Activated naive CD8-positive, alpha-beta T cell treated with anti-CD3 and anti-CD28 coated beads, Interleukin-2, amount 50 U/mL, for 16 hours (primary cell): ENCODE data around the gene PIM3.
A peak's percentile ranks its signal among the peaks of the same experiment; 100 is the strongest.

Source experiments
- DNase-seq: peaks from one replicate; pipeline ENCODE4 v3.0.0-alpha.2; 2020; ENCODE audit warnings: low read depth, low spot score

PIM3 gene

GRCh38 chr22:49928185-49928495 is 32.4 kb upstream of the PIM3 start:
- no peak for DNase-seq

GRCh38 chr22:49928555-49929210 is 31.9 kb upstream of the PIM3 start:
- DNase-seq, result no peak

GRCh38 chr22:49929211-49929979 is 31.2 kb upstream of the PIM3 start:
- DNase-seq, result peak; percentile 54

GRCh38 chr22:49929994-49930575 is 30.5 kb upstream of the PIM3 start:
- no peak for DNase-seq

GRCh38 chr22:49930596-49931412 is 29.8 kb upstream of the PIM3 start:
- DNase-seq, result no peak

DNA sequence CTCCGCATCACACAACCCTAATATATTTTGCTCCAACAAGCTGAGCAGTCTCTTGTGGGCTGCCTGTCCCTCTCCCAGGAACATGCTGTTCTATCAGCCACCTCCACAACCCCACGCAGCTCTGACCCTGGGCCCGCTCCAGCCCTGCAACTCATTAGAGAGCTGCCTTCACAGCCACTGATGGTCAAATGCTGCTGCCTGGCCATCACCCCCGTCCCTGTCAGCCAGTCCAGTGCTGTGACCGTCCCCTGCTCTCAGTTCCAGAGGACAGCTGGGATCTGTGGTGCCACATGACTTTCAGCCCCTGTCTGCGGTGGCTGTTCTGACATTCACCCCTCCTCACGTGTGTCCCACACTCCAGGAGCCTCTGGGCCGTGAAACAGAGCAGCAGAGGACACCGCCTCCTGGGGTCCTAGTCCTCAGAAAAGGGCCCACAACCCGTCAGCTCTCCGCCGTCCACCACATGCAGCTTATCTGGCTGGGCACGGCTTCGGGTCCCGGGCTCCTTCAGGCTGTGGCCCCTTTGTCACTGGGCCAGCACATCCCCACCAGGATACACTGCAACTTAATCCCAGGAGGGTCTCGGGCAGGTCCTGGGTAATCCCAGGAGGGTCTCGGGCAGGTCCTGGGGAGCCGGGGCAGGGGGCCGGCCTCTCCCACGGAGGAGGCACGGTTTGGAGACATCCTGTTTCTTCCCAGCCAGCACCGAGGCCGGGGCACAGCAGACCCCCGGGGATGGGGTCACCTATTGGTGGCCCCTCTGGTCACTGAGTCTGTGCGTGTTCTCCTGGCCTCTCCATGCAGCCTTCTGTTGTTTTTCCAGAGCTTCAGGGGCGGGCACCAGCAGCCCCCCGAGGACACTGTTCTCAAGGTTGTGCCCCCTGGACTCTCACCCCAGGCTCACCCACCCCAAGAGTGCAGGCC is 27.1 kb upstream of the PIM3 start:
- DNase-seq, result no peak

GRCh38 chr22:49934160-49934890 is 26.2 kb upstream of the PIM3 start:
- no peak for DNase-seq

- peak; percentile 66 for DNase-seq
These were observed 25.5 kb upstream of the PIM3 start for GRCh38 chr22:49934891-49935557.

- no peak for DNase-seq
These were observed 25.0 kb upstream of the PIM3 start for GRCh38 chr22:49935561-49935960.

GRCh38 chr22:49936018-49936972 is 24.3 kb upstream of the PIM3 start:
- peak; percentile 82 for DNase-seq

DNA sequence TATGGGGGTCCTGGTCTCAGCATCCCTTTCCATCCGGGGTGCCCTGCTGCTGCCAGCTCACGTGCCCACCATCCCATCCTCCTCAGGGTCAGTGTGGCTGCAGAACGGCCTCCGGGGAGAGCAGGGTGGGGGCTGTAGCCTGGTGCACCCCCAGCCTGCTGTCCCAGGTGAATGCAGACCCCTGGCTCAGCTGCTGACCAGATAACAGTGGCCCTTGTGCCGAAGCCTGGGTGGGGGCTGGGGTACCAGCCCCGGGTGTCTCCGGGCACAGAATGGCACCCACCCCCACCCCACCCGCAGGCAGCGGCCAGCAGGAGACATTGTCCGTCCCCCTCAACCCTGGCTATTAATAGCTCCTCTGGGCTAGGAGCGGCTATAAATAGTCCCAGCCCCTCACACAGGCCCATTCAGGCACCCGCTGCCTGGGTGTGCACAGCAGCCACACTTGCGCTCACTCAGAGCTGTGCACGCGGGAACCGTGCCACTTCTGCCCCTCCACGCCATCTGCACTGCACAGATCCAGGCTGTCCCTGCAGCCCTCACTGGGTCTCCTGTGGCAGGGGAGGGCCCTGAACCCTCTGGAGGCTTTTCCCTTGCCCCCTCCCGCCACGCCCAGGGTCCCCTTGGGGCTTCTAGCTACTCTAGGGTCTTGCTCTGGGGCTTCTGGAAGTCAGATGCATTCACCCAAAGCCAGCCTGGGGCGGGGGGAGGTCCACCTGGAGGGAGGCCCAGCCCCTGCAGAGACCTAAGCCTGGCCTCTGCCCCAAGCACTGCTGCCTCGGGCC is 23.4 kb upstream of the PIM3 start:
- no peak for DNase-seq

- DNase-seq, result no peak
These were observed 22.6 kb upstream of the PIM3 start for GRCh38 chr22:49937758-49938564.

DNA sequence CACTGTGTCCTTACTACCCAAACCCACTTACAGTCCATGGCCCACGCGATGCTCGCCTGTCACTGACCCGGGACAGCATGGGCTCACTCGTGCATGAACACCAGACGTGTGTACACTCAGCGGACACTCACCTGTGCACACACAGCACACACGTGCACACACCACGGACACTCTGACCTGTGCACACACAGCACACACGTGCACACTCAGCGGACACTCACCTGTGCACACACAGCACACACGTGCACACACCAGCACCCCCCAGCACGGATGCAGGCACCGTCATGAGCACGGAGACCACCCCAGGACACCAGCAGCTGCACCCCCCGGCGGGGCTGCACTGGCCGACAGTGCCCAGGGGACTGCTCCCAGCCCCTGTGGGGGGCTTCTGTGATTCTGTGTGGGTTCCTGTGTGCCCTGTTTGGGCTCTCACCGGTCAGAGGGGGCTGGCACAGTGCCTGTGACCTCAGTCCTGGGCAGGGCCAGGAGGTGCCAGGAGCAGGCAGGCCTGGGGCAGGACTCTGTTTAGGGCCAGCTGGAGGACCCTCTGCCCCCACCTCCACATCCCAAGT is 21.9 kb upstream of the PIM3 start:
- DNase-seq, result no peak

GRCh38 chr22:49941507-49942316 is 18.9 kb upstream of the PIM3 start:
- DNase-seq, result no peak

DNA sequence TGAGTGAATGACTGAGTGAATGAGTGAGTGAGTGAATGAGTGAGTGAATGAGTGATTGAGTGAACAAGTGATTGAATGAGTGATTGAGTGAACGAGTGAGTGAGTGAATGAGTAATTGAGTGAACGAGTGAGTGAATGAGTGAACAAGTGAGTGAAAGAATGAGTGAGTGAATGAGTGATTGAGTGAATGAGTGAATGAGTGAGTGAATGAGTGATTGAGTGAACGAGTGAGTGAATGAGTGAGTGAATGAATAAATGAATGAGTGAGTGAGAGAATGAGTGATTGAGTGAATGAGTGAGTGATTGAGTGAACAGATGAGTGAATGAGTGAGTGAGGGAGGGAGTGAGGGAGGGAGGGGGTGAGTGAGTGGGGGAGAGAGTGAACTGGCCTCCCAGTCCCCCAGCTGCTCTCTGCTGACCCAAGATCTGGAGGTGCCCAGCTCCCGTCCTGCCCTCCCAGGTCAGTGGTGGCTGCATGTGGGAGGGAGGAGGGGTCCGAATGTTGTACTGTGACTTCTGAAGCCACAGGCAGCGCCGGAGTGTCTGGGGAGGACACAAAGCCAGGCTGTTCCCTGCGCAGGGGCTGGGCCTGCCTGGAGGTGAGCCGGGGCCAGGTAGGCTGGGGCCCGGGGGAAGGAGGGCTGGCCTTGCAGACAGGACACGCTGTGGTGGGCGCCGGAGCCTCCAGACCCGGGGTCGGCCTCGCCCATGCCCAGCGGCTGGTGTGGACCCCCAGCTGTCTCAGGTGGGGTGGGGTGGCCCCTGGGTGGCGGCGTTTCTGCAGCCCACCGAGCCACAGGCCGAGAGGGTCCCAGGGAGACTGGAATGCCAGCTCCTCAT is 17.8 kb upstream of the PIM3 start:
- no peak for DNase-seq
